AG08395 (cell line): ENCODE data around the gene IFT81.
"Not testable (repeated sequence)": the region's sequence is repeated elsewhere in the genome, so short reads cannot be mapped to it uniquely, and the experiment has no call there.

Source experiments
- DNase-seq: peaks from one replicate; pipeline ENCODE4 v3.0.0; 2012; ENCODE audit warnings: mixed read lengths, low spot score

IFT81 gene

DNA sequence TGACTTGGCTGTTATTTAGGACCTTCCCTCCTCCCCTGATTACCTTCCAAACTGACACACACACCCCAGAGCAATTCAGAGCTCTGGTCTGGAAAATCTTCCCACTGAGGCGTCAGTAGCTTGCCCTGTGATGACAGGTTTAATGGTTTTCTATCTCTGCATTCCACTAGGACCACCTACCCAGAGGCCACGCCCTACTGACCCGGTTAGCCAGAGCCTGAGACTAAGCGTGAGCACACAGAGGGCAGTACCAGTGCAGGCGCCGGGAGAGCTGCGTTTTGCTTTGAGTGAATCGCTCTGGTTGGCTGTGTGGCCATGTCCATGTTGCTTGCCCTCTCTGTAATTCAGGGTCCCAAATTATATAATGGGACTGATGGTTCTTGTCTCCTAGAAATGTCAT, 120.7 kb downstream of the IFT81 start:
- DNase-seq = no peak

- no peak for DNase-seq
Observed at GRCh38 chr12:110245369-110245772, 121.2 kb downstream of the IFT81 start.

DNA sequence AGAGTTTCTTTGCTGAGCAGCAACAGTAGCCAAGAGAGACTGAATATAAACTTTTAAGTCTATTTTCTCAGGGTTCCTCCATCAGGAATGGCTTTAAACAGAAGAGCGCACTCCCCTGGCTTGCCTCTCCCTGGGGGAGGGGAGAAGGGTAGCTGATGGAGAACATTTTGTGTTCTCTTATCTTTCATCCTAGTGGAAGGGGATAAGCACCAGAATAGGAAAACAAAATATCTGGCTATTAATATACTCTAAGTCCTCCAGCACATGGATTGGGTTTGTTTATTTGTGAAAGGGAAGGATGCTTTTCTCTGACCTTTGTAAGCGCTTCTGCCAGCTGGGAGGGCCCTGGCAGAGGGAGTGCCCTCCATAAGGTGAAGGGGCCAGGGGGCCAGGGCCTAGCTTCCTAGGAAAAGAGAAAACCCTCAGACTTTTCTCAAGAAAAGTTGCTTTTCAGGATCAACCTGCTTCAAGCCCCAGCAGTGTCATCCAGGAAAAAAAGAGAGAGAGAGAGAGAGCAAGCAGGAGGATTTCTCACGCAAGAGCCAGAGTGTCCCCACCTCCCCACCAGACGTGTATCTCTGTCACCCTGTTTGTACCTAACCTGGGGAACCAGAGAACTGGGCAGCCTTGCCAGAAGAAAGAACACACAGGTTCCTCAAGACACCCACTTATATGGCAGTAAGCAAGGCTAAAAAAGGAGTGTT, 122.6 kb downstream of the IFT81 start:
- DNase-seq = no peak

DNA sequence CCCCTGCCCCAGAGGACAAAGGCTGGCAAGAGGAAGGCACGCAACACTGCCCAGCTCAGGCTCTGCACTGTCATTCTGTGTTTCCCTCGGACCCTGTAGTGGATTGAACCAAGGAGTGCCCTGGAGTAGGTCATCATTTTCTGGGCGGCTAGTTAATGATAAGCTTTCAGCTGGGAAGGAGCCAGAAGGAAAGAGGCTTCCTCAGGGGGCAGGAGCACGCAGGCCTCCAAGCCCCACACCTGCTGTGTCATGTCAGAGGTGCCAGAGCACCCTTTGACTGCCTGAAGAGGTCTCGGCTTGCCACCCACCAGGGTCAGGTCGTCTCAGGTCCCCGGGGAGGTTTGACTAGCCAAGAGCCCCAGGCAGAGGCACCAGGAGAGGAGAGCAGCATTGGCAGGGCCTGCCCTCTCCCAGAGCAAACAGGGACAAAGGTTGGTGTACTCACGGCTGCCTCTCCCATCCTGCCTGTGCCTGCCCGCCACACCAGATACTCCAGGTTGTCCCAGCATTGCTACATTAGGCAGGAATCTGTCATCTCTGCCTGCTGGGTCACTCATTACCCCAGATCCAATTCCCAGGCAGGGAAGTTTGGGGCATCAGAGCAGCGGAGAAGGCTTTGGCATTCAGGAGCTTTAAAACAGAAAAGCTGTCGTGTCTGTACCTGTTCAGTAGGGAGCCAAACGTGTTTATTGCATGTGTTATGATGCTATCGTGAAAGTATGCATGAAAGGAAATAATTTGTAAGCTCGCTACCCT, 123.4 kb downstream of the IFT81 start:
- no peak for DNase-seq

- DNase-seq = no peak
Observed at GRCh38 chr12:110248096-110248447, 123.9 kb downstream of the IFT81 start.

GRCh38 chr12:110249105-110249504, 124.9 kb downstream of the IFT81 start:
- DNase-seq = no peak

DNA sequence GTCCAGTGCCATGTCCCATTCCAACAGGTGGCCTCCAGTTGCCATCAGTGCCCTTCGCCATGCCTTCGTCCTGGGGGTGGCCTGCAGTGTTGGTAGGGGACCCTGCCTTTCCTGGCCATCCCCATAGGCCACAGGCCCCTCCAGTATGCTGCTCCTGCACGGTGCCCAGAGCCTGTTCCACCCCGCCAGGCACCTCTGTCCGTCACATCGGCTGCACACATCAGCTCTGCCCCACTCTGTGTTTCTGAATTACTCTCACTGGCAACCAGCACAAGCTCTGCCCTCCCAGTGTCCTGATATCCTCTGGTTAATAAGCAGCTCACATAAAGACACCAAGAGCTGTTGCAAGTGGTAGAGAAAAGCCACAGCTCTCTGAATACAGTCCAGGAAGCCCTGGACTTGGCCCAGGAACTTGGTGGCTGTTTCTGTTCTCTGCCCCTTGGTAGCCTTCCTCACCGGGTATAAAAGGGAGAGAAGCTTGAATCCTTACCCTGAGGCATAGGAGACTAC, 125.6 kb downstream of the IFT81 start:
- DNase-seq = peak; percentile 42

DNA sequence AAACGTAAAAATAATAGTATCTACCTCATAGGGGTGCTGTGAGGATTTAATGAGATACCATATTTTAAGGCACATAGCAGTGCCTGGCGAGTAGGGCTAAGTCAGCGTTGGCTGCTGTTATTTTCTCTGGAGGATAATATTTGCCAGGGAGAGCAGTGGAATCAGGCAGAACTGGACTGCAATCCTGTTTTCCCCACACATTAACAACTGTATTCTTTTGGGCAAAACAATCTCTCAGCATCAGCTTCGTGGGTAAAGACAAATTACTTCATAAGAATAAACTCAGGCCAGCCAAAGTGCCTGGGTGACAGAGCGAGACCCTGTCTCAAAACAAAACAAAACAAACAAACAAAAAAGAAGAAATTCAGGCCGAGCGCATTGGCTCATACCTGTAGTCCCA, 127.2 kb downstream of the IFT81 start:
- no peak for DNase-seq

DNA sequence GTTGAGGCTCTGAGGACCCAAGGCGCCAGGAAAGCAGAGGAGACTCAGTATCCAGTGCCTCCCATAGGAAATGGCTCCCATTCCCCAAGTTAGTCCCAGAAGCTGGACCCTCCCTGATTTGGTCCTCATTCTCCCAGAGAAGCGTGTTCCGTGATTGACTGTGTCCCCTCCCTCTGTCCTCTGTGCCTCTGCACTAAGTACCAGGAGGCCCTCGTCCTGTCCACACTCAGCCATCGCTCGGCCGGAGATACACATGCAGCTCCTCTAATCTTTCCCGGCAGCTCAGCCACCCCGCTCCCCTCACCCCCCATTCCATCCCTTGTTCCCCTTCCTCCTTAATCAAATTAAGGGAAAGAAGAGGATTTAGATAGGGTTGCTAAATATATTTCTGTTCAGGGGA, 128.6 kb downstream of the IFT81 start:
- no peak for DNase-seq

DNA sequence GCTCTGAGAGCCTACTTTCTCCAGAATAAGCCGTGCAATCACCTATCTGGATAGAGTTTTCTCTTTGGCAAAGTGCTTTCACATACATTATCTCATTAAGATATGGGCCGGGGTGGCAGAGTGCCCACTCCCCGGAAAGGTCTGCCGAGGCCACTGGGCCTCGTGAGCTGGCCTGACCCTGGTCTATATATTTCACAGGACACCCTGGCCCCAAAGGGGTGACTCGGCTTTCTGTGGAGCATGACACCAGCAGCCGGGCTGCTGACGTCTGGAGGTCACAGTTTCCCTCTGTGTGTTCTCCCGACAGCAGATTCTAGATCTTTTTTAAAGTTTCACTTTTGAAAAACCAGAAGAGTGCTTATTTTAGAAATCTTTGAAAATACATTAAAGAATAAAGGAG, 129.0 kb downstream of the IFT81 start:
- peak; percentile 22 for DNase-seq

- no peak for DNase-seq
Observed at GRCh38 chr12:110254971-110255540, 130.9 kb downstream of the IFT81 start.

DNA sequence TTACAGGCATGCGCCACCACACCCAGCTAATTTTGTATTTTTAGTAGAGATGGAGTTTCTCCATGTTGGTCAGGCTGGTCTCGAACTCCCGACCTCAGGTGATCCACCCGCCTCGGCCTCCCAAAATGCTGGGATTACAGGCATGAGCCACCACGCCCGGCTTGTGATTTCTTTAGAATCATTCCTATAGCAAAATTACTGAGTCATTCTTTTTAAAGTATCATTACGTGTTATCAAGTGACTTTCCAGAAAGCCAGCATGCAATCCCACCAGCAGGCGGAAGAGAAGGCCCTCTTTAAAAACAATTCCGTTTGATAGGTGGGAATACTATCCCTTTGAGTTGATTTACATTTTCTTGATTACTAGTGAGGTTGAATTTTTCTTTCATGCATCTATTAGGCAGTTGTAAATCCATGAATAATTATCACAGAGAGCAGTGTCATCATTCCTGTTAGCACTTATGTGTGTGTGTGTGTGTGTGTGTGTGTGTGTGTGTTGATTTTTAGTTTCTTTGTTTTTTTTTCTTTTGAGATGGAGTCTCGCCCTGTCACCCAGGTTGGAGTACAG, 131.8 kb downstream of the IFT81 start:
- DNase-seq = not testable (repeated sequence)

- no peak for DNase-seq
Observed at GRCh38 chr12:110256780-110257431, 132.7 kb downstream of the IFT81 start.

DNA sequence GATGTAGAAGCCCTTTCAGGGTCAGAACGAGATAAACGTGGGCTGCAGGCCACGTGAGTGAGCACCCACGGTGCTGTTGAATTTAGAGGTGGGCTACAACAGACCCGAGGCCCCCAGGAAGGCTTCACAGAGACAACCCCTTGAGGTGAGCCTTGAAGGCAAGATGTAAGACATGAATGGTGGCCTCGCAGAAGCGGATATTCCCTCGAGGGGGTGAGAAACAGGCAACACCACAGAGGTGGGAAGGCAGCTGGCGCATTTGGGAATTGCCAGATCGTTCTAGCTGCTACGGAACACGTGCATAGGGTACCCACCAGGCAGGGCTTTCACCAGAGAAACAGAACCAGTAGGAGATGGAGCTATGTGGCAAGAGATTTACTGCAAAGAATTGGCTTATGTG, 134.3 kb downstream of the IFT81 start:
- no peak for DNase-seq

- no peak for DNase-seq
Observed at GRCh38 chr12:110262442-110263388, 138.6 kb downstream of the IFT81 start.

DNA sequence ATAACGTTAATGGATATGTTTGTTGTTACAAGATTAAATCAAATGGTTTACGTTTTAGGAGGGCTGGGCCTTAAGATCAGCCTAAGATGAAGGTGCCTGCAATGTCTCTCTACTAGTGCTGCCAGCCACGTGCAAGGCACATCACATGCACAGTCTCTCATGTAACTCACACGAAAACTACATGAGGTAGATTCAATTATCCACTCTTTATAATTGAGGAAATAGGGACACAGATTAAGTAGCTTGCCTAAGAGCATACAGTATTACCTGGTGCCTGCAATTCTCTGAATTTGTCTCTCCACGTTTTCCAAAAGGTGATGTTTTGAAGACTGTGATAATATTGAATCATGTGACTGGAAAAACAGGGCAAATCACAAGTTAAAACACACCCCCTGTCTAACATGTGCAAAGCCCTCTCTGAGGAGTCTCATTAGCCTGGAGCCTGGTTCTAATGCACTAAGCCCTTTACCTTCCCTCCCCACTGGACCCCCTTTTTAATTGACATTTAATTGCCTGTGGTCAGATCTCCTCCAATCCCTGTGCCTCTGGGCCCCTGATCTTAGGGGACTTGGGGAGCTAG, 142.3 kb downstream of the IFT81 start:
- no peak for DNase-seq

- DNase-seq = peak; percentile 74
Observed at GRCh38 chr12:110266980-110267620, 142.9 kb downstream of the IFT81 start.
